Measurements from ENCODE around the gene LCNL1. TPM values are rescaled to one million over a fixed set of nuclear protein-coding genes. Genes with fewer than 3 reads are reported as not detected.

LCNL1 gene
- total RNA-seq, 1 donor from 2014 or later, result 0.45 TPM

GRCh38 chr9:136970361-136970760, 12.4 kb upstream of the LCNL1 start:
- no peaks in the 10 kb centered on the region for H3K27me3 ChIP-seq (ENCODE audit: insufficient read depth, low read length)
- TF ChIP-seq EZH2 (IDR thresholded peaks at IDR 0.05; ENCODE audit: insufficient read depth, low read length), result no peak
- peaks cover 8% of the 10 kb centered on the region for H3K27me3 Mint-ChIP-seq (ENCODE audit: low read depth, unreplicated experiment)
- no peaks in the 10 kb centered on the region for H3K79me2 ChIP-seq (ENCODE audit: insufficient read depth, low read length)
- no peaks in the 10 kb centered on the region for H3K9me3 ChIP-seq (ENCODE audit: insufficient read depth, low read depth, low read length)
- no peak overlapping the region for H3K9ac ChIP-seq (ENCODE audit: low read length)
- H3K9me3 Mint-ChIP-seq (ENCODE audit: unreplicated experiment), result no peaks in the 10 kb centered on the region
- H3K4me1 ChIP-seq (ENCODE audit: insufficient read depth, low read length), result peaks cover 4% of the 10 kb centered on the region
- H3K27ac Mint-ChIP-seq (ENCODE audit: unreplicated experiment), result no peak overlapping the region
- no peak overlapping the region for H3K4me3 ChIP-seq (ENCODE audit: insufficient read depth, low read depth, low read length)
- DNase-seq (ENCODE audit: low read depth) (no peak), FAIRE-seq (no peak)
- H3K36me3 Mint-ChIP-seq (ENCODE audit: low read depth, unreplicated experiment), result no peaks in the 10 kb centered on the region
- no peak overlapping the region for H3K4me2 ChIP-seq (ENCODE audit: low read length)
- H3K27ac ChIP-seq (ENCODE audit: low read depth, low read length), result no peak overlapping the region
- H3K4me1 Mint-ChIP-seq (ENCODE audit: low read depth, unreplicated experiment), result no peaks in the 10 kb centered on the region
- no peak overlapping the region for H2AFZ ChIP-seq (ENCODE audit: low read depth, low read length)
- no peaks in the 10 kb centered on the region for H4K20me1 ChIP-seq (ENCODE audit: insufficient read depth, low read length)
- H3K36me3 ChIP-seq (ENCODE audit: insufficient read depth, low read length), result no peaks in the 10 kb centered on the region
- H3K4me3 Mint-ChIP-seq (ENCODE audit: unreplicated experiment), result no peak overlapping the region

DNA sequence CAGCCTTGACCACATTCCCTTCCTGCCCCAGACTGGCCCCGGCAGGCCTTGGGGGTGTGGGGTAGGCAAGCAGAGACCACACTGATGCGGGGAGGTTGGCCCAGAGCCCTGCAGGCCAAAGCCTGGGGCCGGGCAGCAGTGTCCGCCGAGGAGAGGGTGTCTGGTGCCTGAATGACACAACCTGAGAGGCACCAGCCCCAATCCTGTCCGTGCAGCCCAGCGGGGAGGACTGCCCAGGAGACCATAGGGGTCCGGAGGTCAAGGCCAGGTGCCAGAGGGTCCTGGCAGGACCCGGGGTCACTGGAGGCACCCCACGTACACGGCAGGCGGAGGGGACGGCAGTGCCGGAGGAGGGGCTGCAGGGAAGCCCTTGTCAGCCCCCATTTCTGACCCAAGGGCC, 11.0 kb upstream of the LCNL1 start:
- no peak overlapping the region for H3K27ac ChIP-seq (ENCODE audit: low read depth, low read length)
- no peak overlapping the region for H3K4me2 ChIP-seq (ENCODE audit: low read length)
- Mint-ChIP-seq H3K9me3 (ENCODE audit: unreplicated experiment) (no peaks in the 10 kb centered on the region), H3K4me3 (ENCODE audit: unreplicated experiment) (no peak overlapping the region), H3K27ac (ENCODE audit: unreplicated experiment) (no peak overlapping the region), H3K27me3 (ENCODE audit: low read depth, unreplicated experiment) (peaks cover 6% of the 10 kb centered on the region), H3K4me1 (ENCODE audit: low read depth, unreplicated experiment) (no peaks in the 10 kb centered on the region), H3K36me3 (ENCODE audit: low read depth, unreplicated experiment) (no peaks in the 10 kb centered on the region)
- no peak for TF ChIP-seq CTCF (IDR thresholded peaks at IDR 0.05; ENCODE audit: insufficient read depth, low read depth, low read length)
- no peak for TF ChIP-seq EZH2 (IDR thresholded peaks at IDR 0.05; ENCODE audit: insufficient read depth, low read length)
- no peaks in the 10 kb centered on the region for H3K79me2 ChIP-seq (ENCODE audit: insufficient read depth, low read length)
- DNase-seq (ENCODE audit: low read depth) (no peak), FAIRE-seq (no peak)
- no peak overlapping the region for H2AFZ ChIP-seq (ENCODE audit: low read depth, low read length)
- no peaks in the 10 kb centered on the region for H3K27me3 ChIP-seq (ENCODE audit: insufficient read depth, low read length)
- H4K20me1 ChIP-seq (ENCODE audit: insufficient read depth, low read length), result no peaks in the 10 kb centered on the region
- no peaks in the 10 kb centered on the region for H3K4me1 ChIP-seq (ENCODE audit: insufficient read depth, low read length)
- H3K9me3 ChIP-seq (ENCODE audit: insufficient read depth, low read depth, low read length), result no peaks in the 10 kb centered on the region
- no peak overlapping the region for H3K4me3 ChIP-seq (ENCODE audit: insufficient read depth, low read depth, low read length)
- no peaks in the 10 kb centered on the region for H3K36me3 ChIP-seq (ENCODE audit: insufficient read depth, low read length)
- no peak overlapping the region for H3K9ac ChIP-seq (ENCODE audit: low read length)

DNA sequence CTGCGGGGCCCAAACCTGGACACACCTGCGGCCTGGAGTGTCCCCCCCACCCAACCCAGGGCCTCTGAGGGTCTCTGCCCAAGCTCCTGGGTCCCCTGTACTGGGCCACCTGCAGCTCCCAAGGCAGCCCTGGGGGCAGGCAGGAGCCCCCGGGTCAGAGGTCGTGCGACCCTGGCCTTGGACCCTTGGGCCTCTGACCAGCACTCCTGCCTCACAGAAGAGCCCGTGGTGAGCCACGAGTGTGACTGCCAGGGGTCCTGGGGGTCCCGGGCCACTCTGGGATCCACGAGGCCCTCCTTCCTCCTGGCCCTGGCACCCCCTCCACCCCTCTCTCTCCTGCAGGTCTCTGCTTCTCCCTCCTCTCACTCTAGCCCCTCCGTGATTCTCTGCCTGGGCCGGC, 10.5 kb upstream of the LCNL1 start:
- H3K27me3 Mint-ChIP-seq (ENCODE audit: low read depth, unreplicated experiment), result peaks cover 6% of the 10 kb centered on the region
- H4K20me1 ChIP-seq (ENCODE audit: insufficient read depth, low read length), result no peaks in the 10 kb centered on the region
- H3K36me3 Mint-ChIP-seq (ENCODE audit: low read depth, unreplicated experiment), result no peaks in the 10 kb centered on the region
- no peak overlapping the region for H3K4me2 ChIP-seq (ENCODE audit: low read length)
- no peak overlapping the region for H2AFZ ChIP-seq (ENCODE audit: low read depth, low read length)
- H3K4me1 ChIP-seq (ENCODE audit: insufficient read depth, low read length), result no peaks in the 10 kb centered on the region
- H3K4me3 ChIP-seq (ENCODE audit: insufficient read depth, low read depth, low read length), result no peak overlapping the region
- no peaks in the 10 kb centered on the region for H3K9me3 Mint-ChIP-seq (ENCODE audit: unreplicated experiment)
- DNase-seq (ENCODE audit: low read depth), result no peak
- H3K9ac ChIP-seq (ENCODE audit: low read length), result no peak overlapping the region
- no peaks in the 10 kb centered on the region for H3K27me3 ChIP-seq (ENCODE audit: insufficient read depth, low read length)
- FAIRE-seq, result no peak
- no peaks in the 10 kb centered on the region for H3K36me3 ChIP-seq (ENCODE audit: insufficient read depth, low read length)
- H3K79me2 ChIP-seq (ENCODE audit: insufficient read depth, low read length), result no peaks in the 10 kb centered on the region
- no peak overlapping the region for H3K4me3 Mint-ChIP-seq (ENCODE audit: unreplicated experiment)
- no peak overlapping the region for H3K27ac ChIP-seq (ENCODE audit: low read depth, low read length)
- H3K27ac Mint-ChIP-seq (ENCODE audit: unreplicated experiment), result no peak overlapping the region
- H3K9me3 ChIP-seq (ENCODE audit: insufficient read depth, low read depth, low read length), result no peaks in the 10 kb centered on the region
- no peak for TF ChIP-seq EZH2 (IDR thresholded peaks at IDR 0.05; ENCODE audit: insufficient read depth, low read length)
- no peak for TF ChIP-seq CTCF (IDR thresholded peaks at IDR 0.05; ENCODE audit: insufficient read depth, low read depth, low read length)
- no peaks in the 10 kb centered on the region for H3K4me1 Mint-ChIP-seq (ENCODE audit: low read depth, unreplicated experiment)

Data from astrocyte (in vitro differentiated cells and primary cell).